GM06990 (cell line): Measurements from ENCODE around the gene LLPH.

Source experiments
- DNase-seq: peaks from one replicate; pipeline ENCODE4 v3.0.0-alpha.2; 2011; ENCODE audit not compliant: insufficient read length; ENCODE audit errors: extremely low read depth
- H3K27me3 ChIP-seq: replicated peaks from 2 replicates; pipeline ENCODE4 v1.6.0; 2011; ENCODE audit warnings: low read length; ENCODE audit not compliant: control insufficient read depth, insufficient read depth
- H3K36me3 ChIP-seq: 2 replicates; pipeline ENCODE4 v1.5.1; 2011; ENCODE audit warnings: low read length; ENCODE audit not compliant: control insufficient read depth, insufficient read depth
- H3K4me3 ChIP-seq: replicated peaks from 2 replicates; pipeline ENCODE4 v1.5.1; 2011; ENCODE audit warnings: low read depth, mild to moderate bottlenecking, control low read depth, low read length
- CTCF ChIP-seq: IDR thresholded peaks from 2 replicates; pipeline ENCODE4 v1.5.1; 2011; ENCODE audit warnings: low read length, control low read depth, mild to moderate bottlenecking, inconsistent platforms; ENCODE audit not compliant: insufficient read depth, poor library complexity, severe bottlenecking

Gene LLPH

GRCh38 chr12:66160704-66161103 is 30.2 kb upstream of the LLPH start:
- DNase-seq: no peak
- H3K36me3 ChIP-seq: peaks cover 3% of the 10 kb centered on the region
- no peak for TF ChIP-seq CTCF
- no peaks in the 10 kb centered on the region for H3K27me3 ChIP-seq
- no peak overlapping the region for H3K4me3 ChIP-seq

GRCh38 chr12:66159123-66159522 is 28.6 kb upstream of the LLPH start:
- Histone ChIP-seq H3K4me3 (no peak overlapping the region), H3K36me3 (peaks cover 3% of the 10 kb centered on the region), H3K27me3 (no peaks in the 10 kb centered on the region)
- TF ChIP-seq CTCF: no peak
- no peak for DNase-seq

GRCh38 chr12:66156654-66157053 is 26.1 kb upstream of the LLPH start:
- Histone ChIP-seq H3K4me3 (no peak overlapping the region), H3K36me3 (peaks cover 3% of the 10 kb centered on the region), H3K27me3 (no peaks in the 10 kb centered on the region)
- DNase-seq: no peak
- TF ChIP-seq CTCF: no peak

- TF ChIP-seq CTCF: no peak
- H3K4me3 ChIP-seq: no peak overlapping the region
- peaks cover 3% of the 10 kb centered on the region; the same call in 1 of the 2 replicates for H3K36me3 ChIP-seq
- H3K27me3 ChIP-seq: no peaks in the 10 kb centered on the region
- DNase-seq: no peak
These were observed 24.2 kb upstream of the LLPH start for GRCh38 chr12:66154776-66155175.

- H3K27me3 ChIP-seq: no peaks in the 10 kb centered on the region
- H3K36me3 ChIP-seq: no peaks in the 10 kb centered on the region
- no peak for TF ChIP-seq CTCF
- no peak overlapping the region for H3K4me3 ChIP-seq
- DNase-seq: no peak
These were observed 22.2 kb upstream of the LLPH start for GRCh38 chr12:66152732-66153131.

- no peaks in the 10 kb centered on the region for H3K36me3 ChIP-seq
- DNase-seq: no peak
- TF ChIP-seq CTCF: peak; percentile 7
These were observed 19.3 kb upstream of the LLPH start for GRCh38 chr12:66149702-66150398.

More at GRCh38 chr12:66149702-66150398, 19.3 kb upstream of the LLPH start:
- no peaks in the 10 kb centered on the region for H3K27me3 ChIP-seq
- no peak overlapping the region for H3K4me3 ChIP-seq
